ENCODE results near the gene PPP2R3A.

DNA sequence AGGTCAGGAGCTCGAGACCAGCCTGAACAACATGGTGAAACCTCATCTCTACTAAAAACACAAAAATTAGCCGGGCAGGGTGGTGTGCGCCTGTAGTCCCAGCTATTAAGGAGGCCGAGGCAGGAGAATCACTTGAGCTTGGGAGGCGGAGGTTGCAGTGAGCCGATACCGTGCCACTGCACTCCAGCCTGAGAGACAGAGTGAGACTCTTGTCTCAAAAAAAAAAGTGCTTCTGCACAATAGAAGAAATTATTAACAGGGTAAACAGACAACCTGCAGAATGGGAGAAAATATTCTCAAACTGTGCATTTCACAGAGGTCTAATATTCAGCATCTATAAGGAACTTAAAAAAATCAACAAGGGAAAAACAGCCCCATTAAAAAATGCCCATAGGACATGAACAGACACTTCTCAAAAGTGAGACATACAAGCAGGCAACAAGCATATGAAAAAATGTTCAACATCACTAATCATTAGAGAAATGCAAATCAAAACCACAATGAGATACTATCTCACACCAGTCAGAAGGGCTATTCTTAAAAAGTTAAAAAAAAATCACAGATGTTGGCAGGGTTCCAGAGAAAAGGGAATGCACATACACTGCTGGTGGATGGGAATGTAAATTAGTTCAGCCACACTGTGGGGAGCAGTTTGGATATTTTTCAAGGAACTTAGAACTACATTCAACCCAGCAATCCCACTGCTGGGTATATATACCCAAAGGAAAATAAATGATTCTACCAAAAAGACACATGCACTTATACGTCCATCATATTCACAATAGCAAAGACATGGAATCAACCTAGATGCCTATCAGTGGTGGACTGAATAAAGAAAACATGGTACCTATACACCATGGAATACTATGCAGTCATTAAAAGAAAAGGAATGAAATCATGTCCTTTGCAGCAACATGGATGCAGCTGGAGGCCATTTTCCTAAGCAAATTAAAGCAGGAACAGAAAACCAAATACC lies 155.1 kb downstream of the PPP2R3A start:
- TF ChIP-seq CHD4 (IDR thresholded peaks at IDR 0.05; ENCODE audit: borderline replicate concordance, low read length) (no peak), RXRA (CRISPR knock-in tag; IDR thresholded peaks at IDR 0.05) (no peak), ZNF292 (CRISPR knock-in tag; IDR thresholded peaks at IDR 0.05; ENCODE audit: borderline replicate concordance, low read depth) (no peak), ZNF230 (CRISPR knock-in tag; IDR thresholded peaks at IDR 0.05) (no peak), ESRRA (CRISPR knock-in tag; IDR thresholded peaks at IDR 0.05; ENCODE audit: low read depth) (no peak), ZNF510 (CRISPR knock-in tag; IDR thresholded peaks at IDR 0.05; ENCODE audit: low read depth) (no peak), TCF7L2 (IDR thresholded peaks at IDR 0.05; ENCODE audit: low read depth, low read length) (no peak)

All from HepG2 (cell line).